HepG2 (cell line): Measurements from ENCODE around the gene MUL1. TPM values are rescaled to one million over a fixed set of nuclear protein-coding genes. Genes with fewer than 3 reads are reported as not detected.

Source experiments
- HIVEP1 ChIP-seq: sonication (generic); formaldehyde crosslinking; IDR thresholded peaks from 2 replicates; pipeline ENCODE4 v1.4.0; 2020; ENCODE audit warnings: mild to moderate bottlenecking, missing genetic modification reagents
- HMG20A ChIP-seq: IDR thresholded peaks from 2 replicates; pipeline ENCODE4 v1.6.1; 2016; ENCODE audit warnings: borderline replicate concordance
- PLRG1 ChIP-seq: fragments of 450-650 bp; conservative IDR thresholded peaks from 2 replicates; pipeline ENCODE4 v1.6.1; 2016
- YEATS2 ChIP-seq: sonication (generic); formaldehyde crosslinking; IDR thresholded peaks from 2 replicates; pipeline ENCODE4 v1.4.0; 2020; ENCODE audit warnings: missing genetic modification reagents, borderline replicate concordance
- polyA plus RNA-seq, 8 experiments: library from polyadenylated mRNA; depleted of rRNA in 3 of 8; stranded (reverse) in 7 of 8; unstranded in 1 of 8; fragments of >200 nt; fragmentation: Illumina TruSeq in 4 of 8; extraction: Trizol in 4 of 8; gene quantifications; 2 replicates each; pipeline versions ENCODE4 v1.2.1 to v1.2.3, GENCODE V29; 2011 to 2016; ENCODE audit warnings: low read depth in 4 of 8, missing spikeins in 1 of 8, mixed read lengths in 1 of 8; ENCODE audit not compliant: insufficient read depth in 1 of 8
- total RNA-seq, 5 experiments: library from RNA; depleted of rRNA; stranded (reverse); fragments of >200 nt; fragmentation: Illumina TruSeq; extraction: Trizol; gene quantifications; 2 replicates each; pipeline ENCODE4 v1.2.3, GENCODE V29; 2016; ENCODE audit warnings: low read depth in 1 of 5
- TF ChIP-seq, protein P1 (sequence below): sonication (generic); formaldehyde crosslinking; IDR thresholded peaks from 2 replicates; pipeline ENCODE4 v1.5.0; 2020; ENCODE audit warnings: mild to moderate bottlenecking, missing genetic modification reagents, borderline replicate concordance
- TF ChIP-seq, protein P2 (sequence below): sonication (generic); formaldehyde crosslinking; IDR thresholded peaks from 2 replicates; pipeline ENCODE4 v1.8.0; 2022; ENCODE audit warnings: mild to moderate bottlenecking, missing genetic modification reagents
- TF ChIP-seq, protein P3 (sequence below): sonication (generic); formaldehyde crosslinking; IDR thresholded peaks from 2 replicates; pipeline ENCODE4 v1.8.0; 2022; ENCODE audit warnings: missing genetic modification reagents, mild to moderate bottlenecking, moderate library complexity, borderline replicate concordance
- TF ChIP-seq, protein P4 (sequence below): sonication (generic); formaldehyde crosslinking; IDR thresholded peaks from 2 replicates; pipeline ENCODE4 v1.5.1; 2020; ENCODE audit warnings: mild to moderate bottlenecking, missing genetic modification reagents, borderline replicate concordance

MUL1 gene
- total and polyA plus RNA-seq, 2 of the 13 experiments (the other 11 are each of a cell fraction or from before 2014, with no cell fraction given) = 21.5 to 26.5 TPM

DNA sequence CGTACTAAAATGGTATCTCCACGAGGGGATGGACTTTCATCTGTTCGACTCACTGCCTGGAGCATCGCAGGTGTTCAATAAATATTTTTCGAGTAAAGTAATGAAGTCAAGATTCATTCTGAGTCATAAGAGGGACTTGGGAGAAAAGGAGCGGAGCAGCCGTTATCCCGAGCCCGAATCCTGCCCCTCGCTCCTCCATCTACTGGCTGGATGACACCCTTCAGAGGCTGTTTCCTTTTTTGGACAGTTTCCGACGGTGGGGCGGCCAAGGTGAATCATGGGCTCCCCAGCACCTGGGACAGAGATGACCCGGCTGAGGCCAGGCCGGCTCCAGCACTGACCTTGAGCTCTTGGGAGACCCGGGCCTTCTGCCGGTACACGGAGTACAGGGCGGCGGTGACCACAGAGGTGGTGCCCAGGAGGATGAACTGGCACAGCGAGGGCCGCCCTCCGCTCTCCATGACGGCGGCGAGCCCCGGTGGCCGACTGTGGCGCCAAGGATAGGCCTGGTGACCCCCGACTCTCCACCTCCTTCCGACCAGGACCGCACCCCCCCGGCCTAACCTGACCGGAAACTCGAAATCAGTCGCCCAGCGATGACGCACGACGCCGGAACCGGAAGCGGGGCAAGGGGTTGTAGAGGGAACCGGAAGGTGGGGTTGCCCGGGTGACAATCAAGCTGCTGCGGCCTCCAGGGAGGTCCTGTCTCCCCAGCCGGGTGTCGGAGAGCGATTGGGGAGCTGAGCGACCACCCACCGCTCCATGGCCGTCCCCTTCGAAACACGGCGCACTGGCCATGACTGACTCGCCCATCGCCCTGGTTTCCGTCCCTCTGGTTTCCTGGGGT lies at the start of gene MUL1 (continued):
- TF ChIP-seq, protein P1, sequence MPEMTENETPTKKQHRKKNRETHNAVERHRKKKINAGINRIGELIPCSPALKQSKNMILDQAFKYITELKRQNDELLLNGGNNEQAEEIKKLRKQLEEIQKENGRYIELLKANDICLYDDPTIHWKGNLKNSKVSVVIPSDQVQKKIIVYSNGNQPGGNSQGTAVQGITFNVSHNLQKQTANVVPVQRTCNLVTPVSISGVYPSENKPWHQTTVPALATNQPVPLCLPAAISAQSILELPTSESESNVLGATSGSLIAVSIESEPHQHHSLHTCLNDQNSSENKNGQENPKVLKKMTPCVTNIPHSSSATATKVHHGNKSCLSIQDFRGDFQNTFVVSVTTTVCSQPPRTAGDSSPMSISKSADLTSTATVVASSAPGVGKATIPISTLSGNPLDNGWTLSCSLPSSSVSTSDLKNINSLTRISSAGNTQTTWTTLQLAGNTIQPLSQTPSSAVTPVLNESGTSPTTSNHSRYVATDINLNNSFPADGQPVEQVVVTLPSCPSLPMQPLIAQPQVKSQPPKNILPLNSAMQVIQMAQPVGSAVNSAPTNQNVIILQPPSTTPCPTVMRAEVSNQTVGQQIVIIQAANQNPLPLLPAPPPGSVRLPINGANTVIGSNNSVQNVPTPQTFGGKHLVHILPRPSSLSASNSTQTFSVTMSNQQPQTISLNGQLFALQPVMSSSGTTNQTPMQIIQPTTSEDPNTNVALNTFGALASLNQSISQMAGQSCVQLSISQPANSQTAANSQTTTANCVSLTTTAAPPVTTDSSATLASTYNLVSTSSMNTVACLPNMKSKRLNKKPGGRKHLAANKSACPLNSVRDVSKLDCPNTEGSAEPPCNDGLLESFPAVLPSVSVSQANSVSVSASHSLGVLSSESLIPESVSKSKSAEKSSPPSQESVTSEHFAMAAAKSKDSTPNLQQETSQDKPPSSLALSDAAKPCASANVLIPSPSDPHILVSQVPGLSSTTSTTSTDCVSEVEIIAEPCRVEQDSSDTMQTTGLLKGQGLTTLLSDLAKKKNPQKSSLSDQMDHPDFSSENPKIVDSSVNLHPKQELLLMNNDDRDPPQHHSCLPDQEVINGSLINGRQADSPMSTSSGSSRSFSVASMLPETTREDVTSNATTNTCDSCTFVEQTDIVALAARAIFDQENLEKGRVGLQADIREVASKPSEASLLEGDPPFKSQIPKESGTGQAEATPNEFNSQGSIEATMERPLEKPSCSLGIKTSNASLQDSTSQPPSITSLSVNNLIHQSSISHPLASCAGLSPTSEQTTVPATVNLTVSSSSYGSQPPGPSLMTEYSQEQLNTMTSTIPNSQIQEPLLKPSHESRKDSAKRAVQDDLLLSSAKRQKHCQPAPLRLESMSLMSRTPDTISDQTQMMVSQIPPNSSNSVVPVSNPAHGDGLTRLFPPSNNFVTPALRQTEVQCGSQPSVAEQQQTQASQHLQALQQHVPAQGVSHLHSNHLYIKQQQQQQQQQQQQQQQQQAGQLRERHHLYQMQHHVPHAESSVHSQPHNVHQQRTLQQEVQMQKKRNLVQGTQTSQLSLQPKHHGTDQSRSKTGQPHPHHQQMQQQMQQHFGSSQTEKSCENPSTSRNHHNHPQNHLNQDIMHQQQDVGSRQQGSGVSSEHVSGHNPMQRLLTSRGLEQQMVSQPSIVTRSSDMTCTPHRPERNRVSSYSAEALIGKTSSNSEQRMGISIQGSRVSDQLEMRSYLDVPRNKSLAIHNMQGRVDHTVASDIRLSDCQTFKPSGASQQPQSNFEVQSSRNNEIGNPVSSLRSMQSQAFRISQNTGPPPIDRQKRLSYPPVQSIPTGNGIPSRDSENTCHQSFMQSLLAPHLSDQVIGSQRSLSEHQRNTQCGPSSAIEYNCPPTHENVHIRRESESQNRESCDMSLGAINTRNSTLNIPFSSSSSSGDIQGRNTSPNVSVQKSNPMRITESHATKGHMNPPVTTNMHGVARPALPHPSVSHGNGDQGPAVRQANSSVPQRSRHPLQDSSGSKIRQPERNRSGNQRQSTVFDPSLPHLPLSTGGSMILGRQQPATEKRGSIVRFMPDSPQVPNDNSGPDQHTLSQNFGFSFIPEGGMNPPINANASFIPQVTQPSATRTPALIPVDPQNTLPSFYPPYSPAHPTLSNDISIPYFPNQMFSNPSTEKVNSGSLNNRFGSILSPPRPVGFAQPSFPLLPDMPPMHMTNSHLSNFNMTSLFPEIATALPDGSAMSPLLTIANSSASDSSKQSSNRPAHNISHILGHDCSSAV (CRISPR knock-in tag) = no peak
- TF ChIP-seq, protein P2, sequence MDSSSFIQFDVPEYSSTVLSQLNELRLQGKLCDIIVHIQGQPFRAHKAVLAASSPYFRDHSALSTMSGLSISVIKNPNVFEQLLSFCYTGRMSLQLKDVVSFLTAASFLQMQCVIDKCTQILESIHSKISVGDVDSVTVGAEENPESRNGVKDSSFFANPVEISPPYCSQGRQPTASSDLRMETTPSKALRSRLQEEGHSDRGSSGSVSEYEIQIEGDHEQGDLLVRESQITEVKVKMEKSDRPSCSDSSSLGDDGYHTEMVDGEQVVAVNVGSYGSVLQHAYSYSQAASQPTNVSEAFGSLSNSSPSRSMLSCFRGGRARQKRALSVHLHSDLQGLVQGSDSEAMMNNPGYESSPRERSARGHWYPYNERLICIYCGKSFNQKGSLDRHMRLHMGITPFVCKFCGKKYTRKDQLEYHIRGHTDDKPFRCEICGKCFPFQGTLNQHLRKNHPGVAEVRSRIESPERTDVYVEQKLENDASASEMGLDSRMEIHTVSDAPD (CRISPR knock-in tag) = 0 out of 2 replicates have a peak, but pooled peaks have one; percentile 70
- TF ChIP-seq HIVEP1 (CRISPR knock-in tag) = peak; percentile 60; the same call in 1 of the 2 replicates
- TF ChIP-seq HMG20A (CRISPR knock-in tag) = no peak
- peak; percentile 97 for TF ChIP-seq YEATS2
- TF ChIP-seq, protein P3, sequence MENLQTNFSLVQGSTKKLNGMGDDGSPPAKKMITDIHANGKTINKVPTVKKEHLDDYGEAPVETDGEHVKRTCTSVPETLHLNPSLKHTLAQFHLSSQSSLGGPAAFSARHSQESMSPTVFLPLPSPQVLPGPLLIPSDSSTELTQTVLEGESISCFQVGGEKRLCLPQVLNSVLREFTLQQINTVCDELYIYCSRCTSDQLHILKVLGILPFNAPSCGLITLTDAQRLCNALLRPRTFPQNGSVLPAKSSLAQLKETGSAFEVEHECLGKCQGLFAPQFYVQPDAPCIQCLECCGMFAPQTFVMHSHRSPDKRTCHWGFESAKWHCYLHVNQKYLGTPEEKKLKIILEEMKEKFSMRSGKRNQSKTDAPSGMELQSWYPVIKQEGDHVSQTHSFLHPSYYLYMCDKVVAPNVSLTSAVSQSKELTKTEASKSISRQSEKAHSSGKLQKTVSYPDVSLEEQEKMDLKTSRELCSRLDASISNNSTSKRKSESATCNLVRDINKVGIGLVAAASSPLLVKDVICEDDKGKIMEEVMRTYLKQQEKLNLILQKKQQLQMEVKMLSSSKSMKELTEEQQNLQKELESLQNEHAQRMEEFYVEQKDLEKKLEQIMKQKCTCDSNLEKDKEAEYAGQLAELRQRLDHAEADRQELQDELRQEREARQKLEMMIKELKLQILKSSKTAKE (CRISPR knock-in tag) = no peak
- TF ChIP-seq, protein P4, sequence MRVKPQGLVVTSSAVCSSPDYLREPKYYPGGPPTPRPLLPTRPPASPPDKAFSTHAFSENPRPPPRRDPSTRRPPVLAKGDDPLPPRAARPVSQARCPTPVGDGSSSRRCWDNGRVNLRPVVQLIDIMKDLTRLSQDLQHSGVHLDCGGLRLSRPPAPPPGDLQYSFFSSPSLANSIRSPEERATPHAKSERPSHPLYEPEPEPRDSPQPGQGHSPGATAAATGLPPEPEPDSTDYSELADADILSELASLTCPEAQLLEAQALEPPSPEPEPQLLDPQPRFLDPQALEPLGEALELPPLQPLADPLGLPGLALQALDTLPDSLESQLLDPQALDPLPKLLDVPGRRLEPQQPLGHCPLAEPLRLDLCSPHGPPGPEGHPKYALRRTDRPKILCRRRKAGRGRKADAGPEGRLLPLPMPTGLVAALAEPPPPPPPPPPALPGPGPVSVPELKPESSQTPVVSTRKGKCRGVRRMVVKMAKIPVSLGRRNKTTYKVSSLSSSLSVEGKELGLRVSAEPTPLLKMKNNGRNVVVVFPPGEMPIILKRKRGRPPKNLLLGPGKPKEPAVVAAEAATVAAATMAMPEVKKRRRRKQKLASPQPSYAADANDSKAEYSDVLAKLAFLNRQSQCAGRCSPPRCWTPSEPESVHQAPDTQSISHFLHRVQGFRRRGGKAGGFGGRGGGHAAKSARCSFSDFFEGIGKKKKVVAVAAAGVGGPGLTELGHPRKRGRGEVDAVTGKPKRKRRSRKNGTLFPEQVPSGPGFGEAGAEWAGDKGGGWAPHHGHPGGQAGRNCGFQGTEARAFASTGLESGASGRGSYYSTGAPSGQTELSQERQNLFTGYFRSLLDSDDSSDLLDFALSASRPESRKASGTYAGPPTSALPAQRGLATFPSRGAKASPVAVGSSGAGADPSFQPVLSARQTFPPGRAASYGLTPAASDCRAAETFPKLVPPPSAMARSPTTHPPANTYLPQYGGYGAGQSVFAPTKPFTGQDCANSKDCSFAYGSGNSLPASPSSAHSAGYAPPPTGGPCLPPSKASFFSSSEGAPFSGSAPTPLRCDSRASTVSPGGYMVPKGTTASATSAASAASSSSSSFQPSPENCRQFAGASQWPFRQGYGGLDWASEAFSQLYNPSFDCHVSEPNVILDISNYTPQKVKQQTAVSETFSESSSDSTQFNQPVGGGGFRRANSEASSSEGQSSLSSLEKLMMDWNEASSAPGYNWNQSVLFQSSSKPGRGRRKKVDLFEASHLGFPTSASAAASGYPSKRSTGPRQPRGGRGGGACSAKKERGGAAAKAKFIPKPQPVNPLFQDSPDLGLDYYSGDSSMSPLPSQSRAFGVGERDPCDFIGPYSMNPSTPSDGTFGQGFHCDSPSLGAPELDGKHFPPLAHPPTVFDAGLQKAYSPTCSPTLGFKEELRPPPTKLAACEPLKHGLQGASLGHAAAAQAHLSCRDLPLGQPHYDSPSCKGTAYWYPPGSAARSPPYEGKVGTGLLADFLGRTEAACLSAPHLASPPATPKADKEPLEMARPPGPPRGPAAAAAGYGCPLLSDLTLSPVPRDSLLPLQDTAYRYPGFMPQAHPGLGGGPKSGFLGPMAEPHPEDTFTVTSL (CRISPR knock-in tag) = peak; percentile 70
- TF ChIP-seq PLRG1 = no peak
